Omental fat pad (tissue), 4 donors: ENCODE data around the gene ADAMTS6. TPM values are rescaled to one million over a fixed set of nuclear protein-coding genes. Genes with fewer than 3 reads are reported as not detected.

Experiments used
- ATAC-seq: fragments of 150-250 bp; one replicate; pipeline ENCODE4 v1.9.1; 2016; ENCODE audit warnings: mild to moderate bottlenecking, moderate library complexity; ENCODE audit not compliant: low FRiP score
- DNase-seq: peaks from one replicate; pipeline ENCODE4 v3.0.0-alpha.2; 2019; ENCODE audit warnings: low spot score
- total RNA-seq, 4 donors: library from RNA; depleted of rRNA; stranded (reverse); fragments of >200 nt; gene quantifications; one replicate each; pipeline ENCODE4 v1.1.0, GENCODE V29; 2016
- TF ChIP-seq, protein P1 (sequence below), 3 donors: fragments of 450-650 bp; IDR thresholded peaks; one replicate each; pipeline ENCODE4 v1.5.1; 2016 to 2017; ENCODE audit warnings: antibody characterized with exemption in 3 of 3, mild to moderate bottlenecking in 3 of 3, moderate library complexity in 2 of 3

ADAMTS6 gene
- total RNA-seq, 4 donors from 2014 or later, result 1.8 to 8.0 (median 3.0) TPM

DNA sequence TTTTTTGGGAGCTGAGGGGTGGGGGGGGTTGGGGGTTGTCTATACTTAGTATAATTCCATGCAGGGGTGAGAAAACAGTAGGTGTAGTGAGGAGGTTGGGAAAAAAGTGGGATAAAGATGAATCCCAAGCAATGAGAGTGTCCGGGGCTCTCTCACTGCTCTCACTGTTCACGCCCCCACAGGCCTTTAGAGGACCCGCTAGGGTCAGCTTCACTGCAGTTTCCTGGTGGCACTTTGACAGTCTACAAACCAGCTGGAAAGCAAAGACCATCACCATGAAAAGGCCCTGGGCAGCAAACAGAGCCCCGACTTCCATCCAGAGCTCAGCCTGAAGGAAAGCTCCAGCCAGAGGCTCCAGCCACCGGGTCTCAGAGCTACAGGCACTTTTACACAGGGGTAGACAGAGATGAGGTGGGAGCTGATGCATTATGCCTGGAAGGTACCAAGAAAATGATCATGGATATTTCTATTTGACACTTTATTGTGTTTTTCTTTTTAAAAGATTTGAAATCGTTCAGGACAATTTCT lies 355.1 kb downstream of the ADAMTS6 start:
- TF ChIP-seq, protein P1, sequence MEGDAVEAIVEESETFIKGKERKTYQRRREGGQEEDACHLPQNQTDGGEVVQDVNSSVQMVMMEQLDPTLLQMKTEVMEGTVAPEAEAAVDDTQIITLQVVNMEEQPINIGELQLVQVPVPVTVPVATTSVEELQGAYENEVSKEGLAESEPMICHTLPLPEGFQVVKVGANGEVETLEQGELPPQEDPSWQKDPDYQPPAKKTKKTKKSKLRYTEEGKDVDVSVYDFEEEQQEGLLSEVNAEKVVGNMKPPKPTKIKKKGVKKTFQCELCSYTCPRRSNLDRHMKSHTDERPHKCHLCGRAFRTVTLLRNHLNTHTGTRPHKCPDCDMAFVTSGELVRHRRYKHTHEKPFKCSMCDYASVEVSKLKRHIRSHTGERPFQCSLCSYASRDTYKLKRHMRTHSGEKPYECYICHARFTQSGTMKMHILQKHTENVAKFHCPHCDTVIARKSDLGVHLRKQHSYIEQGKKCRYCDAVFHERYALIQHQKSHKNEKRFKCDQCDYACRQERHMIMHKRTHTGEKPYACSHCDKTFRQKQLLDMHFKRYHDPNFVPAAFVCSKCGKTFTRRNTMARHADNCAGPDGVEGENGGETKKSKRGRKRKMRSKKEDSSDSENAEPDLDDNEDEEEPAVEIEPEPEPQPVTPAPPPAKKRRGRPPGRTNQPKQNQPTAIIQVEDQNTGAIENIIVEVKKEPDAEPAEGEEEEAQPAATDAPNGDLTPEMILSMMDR (IDR thresholded peaks at IDR 0.05), result no peak
- ATAC-seq (no peak), DNase-seq (no peak)

DNA sequence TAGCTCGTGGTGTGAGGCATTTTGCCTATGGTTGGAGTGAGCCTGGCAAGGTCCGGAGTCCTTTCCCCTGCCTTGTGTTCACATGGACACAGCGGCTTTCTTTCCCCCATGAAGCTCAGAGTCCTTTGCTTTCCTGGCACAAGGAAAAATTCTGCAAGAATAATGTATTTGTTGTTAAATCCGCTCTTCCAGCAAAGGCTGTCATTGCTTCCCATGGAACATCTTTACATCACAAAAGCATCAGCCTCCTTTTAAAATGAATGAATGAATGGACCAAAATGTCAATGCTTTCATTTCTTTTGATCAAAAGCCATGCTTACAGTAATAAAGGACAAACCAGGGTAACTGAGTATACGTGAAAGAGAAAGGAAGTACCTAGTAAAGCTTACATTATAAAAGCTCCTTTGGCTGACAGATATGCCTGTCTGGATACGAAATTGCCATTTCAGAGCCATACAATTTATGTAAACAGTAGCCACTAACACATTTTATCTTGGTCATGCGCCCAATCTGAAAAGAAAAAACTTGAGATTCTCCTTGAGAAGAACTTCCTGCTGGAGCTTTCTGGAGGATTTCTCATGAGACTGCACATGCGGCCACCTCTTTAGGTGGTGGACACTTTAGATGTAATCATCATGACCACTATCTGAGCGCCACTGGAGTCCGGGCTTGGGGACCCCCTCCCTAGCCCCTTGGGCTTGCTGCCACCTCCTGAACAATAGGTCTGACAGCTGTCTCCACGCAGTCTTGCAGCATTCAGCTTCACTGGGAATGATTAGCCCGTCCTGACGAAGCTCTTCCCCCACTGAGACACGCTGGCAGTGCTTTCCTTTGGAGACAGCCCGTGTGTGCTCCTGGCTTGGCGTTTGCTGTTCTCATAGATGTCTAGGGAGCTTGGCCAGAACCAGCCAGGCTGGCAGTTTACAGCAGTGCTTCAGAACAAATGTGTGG lies 355.9 kb downstream of the ADAMTS6 start:
- ATAC-seq (no peak), DNase-seq (no peak)
- TF ChIP-seq, protein P1 (IDR thresholded peaks at IDR 0.05), result no peak

DNA sequence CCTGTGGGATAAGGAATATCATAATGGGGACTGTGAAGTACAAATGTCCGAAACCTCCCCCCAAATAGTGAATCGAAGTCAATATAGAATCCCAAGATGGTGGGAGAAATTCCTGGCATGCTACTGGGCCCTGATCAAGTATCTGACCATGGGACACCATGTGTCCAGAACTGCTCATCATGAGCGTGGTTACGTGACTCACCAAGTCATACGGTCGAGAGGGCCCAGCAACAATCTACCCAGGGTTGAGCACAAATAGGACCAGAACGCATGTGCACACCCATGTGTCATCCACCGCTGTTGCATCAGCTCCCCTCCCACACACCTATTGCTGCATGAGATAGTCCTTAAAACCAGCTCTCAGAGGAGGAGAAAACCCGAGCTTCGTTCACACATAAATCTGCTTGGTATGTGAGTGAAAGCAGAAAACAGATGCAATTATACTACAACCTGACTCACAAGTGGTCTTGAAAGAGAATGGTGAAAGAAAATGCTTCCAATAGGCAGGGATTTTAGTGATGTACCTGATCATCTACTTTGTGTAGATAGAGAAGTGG lies 359.8 kb downstream of the ADAMTS6 start:
- TF ChIP-seq, protein P1 (IDR thresholded peaks at IDR 0.05), result no peak
- DNase-seq, result no peak
- ATAC-seq, result no peak

DNA sequence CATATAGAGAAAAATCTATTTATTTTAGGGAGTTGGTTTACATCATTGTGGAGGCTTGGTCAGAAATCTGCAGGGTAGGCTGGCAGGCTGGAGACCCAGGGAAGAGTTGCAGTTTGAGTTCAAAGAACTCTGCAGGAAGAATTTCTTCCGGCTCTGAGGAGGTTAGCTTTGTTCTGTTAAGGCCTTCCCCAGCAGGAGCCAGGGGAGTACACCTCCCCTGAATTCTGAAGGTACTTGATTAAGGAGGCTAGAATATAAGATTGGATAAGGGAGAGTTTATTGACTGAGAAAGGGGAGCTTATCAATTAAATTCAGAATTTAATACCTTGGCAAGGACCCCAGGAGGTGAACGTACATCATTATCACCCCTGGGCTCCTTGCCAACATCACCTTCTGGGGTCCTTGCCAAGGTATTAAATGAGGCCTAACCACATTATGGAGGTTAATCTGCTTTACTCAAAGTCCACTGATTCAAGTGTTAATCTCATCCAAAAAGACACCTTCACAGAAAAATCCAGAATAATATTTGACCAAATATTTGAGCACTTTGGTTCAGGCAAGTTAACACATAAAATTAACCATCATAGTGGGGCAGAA lies 361.3 kb downstream of the ADAMTS6 start:
- ATAC-seq, result no peak
- TF ChIP-seq, protein P1 (IDR thresholded peaks at IDR 0.05), result no peak
- no peak for DNase-seq

DNA sequence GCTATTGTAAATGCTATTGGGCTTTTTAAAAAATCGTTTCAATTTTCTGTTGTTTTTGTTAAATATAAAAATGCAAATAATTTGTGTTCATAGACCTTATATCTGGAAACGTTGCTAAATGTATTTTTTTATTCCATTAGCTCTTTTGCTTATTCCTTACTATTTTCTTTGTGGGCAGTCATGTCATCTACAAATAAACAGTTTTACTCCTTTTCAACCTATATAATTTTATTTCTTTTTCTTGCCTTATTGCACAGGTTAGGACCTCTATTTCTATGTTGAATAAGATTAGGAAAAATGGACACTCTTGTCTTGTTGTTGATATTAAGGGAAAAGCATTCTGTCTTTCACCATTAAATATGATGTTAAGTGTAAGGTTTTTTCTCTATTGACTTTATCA lies 364.2 kb downstream of the ADAMTS6 start:
- TF ChIP-seq, protein P1 (IDR thresholded peaks at IDR 0.05), result no peak
- DNase-seq, result no peak
- ATAC-seq, result no peak

DNA sequence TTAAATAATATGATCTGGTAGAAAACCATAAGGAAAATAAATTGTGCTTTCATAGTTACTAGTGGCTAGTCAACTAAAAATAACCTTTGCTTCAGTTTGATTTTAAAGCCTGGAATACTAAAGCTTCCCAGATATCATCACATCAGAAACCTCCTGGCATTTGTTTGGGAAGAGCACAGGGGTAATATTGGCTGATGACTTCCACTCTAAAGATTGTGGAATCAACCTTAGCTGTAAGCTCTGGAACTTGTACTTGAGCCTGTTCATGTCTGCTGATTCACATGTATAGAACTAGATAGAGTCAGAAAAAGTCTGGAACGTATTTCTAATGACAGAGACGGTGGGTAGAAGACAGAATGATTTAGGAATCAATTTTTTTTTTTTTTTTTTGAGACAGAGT lies 367.9 kb downstream of the ADAMTS6 start:
- ATAC-seq, result no peak
- TF ChIP-seq, protein P1 (IDR thresholded peaks at IDR 0.05), result no peak

More for the DNA sequence above, 367.9 kb downstream of the ADAMTS6 start:
- DNase-seq, result no peak
